Inflammatory macrophage treated with lipopolysaccharide for 4 hours (primary cell): ENCODE measurements around the gene HTR6.

Experiments
- DNase-seq: peaks from one replicate; pipeline ENCODE4 v3.0.0-alpha.2; 2020

HTR6 gene

DNA sequence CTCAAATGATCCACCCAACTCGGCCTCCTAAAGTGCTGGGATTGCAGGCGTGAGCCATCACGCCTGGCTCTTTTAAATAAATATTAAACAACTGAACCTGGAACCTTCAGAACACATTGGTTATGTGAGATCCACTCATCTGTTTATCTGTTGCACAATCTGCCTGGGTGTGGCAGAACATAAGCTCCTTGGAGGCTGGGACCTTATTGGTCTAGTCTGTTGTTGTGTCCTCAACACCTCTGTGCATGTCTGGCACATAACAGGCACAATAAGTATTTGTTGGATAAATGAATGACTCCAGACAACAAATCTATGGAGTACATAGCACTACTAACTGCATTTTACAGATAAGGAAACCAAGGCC, 24.7 kb upstream of the HTR6 start:
- no peak for DNase-seq

DNA sequence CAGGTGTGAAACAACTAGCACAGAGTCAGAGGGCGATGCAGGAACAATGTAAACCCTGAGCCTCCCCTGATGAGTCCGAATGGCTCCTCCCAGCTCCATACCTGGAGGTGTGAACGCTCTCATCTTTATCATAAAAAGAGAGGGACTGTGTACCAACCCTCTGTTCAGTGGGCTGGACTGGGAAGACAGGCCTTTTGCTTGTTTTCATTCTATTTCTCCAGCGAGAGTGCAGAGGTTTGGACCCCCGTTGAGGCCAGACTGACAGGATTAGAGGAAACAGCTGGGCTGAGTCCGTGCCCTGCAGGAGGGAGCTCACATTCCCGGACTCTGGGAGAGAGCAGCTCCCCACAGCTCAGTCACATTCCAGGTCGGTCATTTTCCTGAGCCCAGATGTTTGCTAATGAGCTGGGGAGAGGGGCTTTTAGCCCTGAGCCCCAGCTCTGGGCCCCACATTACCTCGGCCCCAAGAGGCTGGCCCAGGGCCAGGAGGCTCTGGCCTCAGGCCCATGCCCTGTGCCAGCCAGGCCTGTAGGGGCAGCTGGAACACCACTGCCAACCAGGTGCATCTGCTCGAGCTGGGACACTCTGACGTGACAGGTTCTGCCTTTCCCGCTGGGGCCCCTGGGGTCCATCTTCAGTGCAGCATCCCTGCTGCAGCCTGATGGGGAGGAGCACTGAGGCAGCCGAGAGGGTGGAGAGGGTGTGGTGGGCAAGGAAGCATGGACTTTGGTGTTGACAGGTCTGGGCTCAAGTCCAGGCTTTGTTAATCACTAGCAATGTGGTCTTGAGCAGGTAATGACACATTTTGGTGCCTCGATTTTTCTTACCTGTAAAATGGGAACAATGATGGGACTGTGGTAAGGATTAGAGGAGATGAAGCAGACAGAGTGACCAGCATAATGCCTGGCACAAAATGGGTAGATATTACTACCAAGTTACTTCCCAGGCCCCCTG, 24.0 kb upstream of the HTR6 start:
- no peak for DNase-seq

DNA sequence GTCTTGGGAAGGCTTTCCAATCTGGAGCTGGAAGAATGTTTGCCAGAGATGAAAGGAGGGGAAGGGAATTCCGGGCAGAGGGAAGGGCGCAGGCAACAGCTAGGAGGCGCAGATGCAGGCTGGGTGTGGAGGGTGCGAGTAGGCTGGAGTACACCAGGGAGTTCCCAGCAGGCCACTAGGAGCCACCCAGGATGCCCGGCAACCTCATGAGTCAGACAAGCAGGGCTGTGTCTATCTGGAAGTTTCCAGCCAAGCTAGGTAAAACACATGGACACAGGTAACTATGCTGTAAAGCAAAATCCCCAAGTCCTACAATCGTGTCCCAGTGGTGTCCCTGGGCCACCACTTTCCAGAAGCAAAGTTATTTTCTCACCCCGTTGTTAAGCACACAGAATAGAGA, 21.6 kb upstream of the HTR6 start:
- DNase-seq, result no peak

DNA sequence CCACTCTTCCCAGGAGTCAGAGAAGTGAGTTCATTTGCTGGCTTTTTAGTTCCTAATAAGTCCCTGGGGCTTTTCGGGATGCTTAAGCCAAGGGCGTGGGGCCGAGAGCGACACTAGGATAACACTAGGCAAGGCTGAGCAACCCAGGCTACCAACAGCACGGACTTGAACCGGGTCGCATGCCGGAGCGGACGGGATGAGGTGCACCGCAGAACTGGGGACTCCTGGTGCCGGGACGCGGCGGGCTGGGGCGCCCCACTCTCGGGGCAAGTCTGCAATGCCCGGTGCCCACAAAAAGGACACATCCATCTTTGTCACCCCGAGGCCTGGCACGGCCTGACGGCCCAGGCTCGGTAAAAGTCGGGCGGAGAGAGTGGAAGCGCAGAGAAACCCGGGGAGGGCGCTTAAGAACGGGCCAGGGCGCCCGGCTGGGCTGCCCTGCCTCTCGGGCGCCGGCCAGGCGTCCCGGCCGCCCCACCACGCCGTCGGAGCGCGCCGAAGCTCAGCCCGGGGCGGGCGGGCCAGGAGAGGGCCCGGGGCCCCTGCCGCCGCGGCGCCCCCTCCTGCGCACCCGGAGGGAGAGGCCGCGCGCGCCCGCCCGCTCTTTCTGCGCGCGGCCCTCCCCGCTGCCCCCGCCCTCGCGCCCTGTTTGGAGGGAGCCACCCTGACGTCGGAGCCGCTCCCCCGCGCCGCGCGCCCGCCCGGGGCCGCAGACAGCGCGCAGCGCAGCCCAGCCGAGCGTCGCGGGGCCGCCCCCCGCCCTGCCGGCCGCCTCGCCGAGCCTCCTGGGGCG, 20.9 kb upstream of the HTR6 start, which contains the start of gene NBL1:
TSS of gene NBL1 (plus strand) at position 710 of the 793 bp plus-strand sequence. CDS start 10,720 bp downstream, outside the sequence.
- no peak for DNase-seq

DNA sequence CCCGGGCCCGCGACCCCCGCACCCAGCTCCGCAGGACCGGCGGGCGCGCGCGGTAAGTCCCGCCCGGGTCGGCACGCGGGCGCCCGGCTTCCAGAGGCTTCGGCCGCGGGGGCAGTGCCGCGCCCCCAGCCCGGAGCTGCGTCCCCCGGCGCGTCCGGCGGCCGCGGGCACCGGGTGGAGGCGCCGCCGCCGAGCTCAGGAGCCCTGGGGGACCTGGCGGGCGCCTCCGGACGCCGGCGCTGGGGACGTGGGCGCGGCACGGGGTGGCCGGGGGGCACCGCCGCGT, 20.3 kb upstream of the HTR6 start:
- DNase-seq, result no peak

DNA sequence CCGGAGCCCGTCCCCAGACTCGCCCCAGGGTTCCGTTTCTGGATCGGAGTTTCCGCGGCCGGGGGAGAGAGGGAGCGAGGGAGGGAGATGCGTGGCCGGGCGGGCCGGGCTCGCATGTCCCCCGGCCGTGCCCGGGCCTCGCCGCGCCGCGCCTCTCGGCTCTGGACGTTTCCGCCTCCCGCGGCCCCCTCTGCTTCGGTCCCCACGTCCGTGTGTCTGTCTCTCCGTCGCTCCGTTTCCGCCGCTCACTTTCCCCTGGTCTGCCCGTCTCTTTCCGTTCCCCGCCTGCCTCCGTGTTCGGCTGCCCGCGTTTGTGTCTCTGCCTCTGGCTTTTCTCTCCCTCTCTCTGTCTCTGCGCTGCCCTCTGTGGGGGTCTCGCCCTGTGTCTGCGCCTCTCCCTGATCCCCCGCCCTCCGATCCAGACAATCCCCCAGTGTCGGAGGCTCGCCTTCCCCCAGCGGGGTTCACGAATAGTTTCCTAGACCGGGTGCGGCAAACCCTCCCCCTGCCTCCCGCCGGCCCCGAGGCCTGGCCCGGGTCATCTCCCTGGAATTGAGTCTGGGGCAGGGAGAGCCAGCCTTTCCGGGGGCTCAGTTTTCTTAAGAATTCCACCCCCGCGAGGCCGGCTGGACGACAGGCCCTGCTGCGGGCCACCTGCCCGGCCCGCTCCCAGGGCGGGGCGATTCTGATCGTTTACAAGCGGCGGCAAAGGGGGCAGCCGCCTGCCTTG, 19.8 kb upstream of the HTR6 start:
- DNase-seq, result no peak

DNA sequence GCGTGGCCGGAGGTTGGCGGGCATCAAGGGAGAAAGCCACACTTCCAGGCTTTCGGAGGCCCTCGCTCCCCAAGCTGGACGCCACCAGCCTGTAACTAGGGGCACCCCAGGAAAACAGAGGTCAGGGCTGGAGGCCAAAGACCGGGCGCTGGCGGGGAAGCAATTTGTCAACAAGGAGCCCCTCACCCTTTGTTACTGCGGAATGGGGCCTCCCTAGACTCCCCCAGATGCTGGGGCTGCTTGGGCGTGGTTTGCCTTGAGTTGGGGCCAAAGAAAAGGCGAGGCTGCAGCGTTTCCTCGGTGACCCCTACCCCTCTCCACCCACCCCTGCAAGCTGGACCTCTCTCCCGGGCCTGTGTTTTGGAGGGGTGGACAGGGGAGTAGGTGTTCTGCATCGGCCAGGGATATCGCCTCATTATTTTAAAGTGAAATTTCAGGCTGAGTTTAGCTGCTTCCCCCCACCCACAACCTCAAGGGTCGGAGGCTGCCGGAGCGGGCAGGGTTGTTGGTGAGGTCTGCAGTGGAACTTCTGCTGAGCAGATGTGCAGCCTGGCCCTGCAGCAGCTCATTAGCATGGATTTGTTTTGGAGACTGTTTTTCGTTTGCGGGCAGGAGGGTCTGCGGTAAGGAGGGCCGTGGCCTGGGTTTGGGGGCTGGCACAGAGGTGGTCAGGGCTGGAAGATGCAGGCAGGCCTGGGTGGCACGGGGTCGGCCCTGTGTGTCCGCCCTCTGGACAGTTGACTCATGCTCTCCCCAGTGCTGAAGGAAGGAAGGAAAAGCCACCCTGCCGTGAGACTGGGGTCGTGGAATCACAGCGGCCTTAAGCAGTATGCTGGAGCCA, 19.0 kb upstream of the HTR6 start:
- DNase-seq, result no peak

DNA sequence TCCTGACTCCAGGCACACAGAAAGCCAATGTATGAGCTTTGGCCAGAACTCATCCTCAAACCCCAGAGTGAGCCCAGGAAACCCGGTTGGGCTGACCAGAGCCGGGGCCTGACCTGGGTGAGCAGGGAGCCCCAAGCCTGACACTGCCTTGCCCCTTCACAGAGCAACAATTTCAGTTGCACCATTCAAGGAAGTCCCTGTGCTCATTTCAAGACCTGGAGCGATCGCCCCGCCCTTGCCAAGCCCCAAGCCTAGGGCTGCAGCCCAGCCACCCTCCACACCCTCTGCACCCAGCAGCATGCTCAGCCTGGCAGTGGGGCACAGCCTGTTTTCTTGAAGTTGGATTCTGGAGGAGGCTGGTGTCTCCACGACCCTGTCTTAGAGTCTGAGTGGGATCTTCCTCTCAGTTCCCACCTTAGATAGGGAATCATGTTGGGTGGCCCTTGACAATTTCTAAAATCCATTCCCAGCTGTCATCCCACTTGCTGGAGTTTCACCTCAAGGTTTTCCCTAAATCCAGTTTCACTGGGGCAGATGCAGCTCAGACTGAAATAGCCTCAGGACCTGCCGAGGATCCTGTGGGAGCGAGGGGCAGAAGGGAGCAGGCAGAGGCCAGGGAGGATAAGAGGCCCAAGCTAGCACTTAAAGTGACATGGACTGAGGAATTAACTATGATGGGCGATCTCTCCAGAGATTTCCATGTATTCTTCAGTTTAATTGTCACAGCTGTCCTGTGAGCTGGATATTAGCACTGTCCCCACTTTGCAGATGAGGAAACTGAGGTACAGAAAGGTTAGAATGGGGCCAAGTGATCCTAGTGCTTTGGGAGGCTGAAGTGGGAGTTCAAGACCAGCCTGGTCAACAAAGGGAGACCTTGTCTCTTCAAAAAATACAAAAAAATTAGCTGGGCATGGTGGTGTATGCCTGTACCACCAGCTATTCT, 18.0 kb upstream of the HTR6 start:
- DNase-seq, result peak; percentile 19

DNA sequence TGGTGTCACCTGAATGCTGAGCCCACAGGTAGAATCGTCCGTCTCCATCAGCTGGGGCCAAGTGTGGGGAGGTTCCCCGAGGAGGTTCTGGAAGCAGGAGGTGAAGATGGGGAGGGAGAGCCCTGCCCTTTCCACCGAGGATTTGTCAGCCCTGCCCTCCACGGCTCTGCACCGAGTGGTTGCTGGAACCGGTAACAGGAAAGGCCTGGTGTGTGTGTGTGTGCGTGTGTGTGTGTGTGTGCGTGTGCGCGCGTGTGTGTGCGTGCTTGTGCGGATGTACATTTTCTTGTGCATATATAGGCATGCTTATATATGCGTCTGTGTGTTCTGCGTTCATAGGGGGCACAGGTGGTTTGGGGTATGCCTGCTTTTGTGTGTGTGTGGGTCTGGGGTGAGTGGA, 17.0 kb upstream of the HTR6 start:
- no peak for DNase-seq

DNA sequence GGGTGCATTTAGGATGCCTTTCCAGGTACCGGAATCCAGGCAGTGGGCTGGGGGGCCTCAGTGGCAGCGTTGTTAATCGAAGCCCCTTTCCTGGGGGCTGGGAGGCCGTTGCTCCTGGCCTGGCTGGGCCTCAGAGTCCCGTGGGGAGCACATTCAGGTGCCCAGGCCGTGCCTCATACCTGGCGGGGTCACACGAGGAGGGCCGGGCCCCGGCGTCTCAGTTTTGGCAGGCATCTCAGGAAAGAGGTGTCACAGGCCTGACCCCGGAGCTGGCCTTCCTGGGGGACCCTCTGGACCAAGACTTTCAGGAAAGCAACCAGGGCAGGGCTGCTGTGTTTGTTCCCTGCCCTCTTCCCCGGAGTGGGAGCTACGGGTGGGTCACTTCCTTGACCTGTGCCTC, 16.4 kb upstream of the HTR6 start:
- DNase-seq, result no peak

DNA sequence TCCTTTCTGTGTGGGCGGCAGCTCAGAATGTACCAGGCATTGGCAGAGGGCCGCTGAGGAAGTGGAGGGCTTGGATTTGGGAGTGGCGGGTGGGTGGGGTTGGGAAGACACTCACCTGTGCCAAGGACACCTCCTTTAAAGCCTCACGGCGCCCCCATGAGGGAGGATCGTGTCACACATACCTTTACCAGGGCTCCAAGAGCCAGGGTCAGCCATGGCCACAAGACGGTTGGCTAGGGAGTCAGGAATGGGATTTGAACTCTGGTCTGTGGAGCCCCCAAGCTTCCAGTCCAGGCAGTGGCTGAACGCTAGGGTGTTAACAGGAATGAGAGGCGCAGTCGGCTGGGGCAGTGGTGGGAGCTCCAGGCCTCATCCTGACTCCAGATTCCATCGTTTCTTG, 16.0 kb upstream of the HTR6 start:
- no peak for DNase-seq

DNA sequence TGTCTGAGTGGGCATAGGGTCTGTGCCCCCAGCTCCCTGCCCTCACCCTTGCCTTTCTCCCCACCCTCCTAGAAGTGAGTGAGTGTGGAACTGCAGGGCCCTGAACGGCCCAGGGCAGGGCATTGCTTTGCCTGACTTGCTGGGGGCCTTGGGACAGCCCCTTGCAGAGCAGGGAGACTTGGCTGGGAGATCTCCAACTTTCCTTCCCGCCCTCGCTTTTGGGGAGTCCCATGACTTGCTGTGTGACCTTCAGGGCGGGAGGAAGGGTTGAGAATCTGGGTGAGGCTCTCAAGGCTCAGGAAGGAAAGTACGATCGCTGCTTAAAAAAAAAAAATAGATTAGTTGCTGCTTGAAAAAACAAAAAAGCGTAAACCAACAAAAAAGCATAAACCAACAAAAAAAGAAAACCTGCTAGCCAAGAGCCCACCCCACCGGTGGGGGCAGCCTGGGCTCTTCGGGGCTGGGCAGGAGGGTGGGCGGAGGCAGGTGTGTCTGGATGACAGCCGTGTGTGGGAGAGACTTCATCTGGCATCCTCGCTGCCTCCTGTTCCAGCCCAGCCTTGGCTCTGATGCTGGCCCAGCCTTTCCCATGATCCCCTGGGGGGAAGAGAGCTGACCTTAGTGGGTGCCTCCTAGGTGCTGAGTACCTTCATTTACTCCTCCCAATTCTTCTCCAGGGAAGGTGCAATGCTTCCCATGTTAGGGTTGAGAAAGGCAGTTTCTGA, 14.1 kb upstream of the HTR6 start:
- no peak for DNase-seq

DNA sequence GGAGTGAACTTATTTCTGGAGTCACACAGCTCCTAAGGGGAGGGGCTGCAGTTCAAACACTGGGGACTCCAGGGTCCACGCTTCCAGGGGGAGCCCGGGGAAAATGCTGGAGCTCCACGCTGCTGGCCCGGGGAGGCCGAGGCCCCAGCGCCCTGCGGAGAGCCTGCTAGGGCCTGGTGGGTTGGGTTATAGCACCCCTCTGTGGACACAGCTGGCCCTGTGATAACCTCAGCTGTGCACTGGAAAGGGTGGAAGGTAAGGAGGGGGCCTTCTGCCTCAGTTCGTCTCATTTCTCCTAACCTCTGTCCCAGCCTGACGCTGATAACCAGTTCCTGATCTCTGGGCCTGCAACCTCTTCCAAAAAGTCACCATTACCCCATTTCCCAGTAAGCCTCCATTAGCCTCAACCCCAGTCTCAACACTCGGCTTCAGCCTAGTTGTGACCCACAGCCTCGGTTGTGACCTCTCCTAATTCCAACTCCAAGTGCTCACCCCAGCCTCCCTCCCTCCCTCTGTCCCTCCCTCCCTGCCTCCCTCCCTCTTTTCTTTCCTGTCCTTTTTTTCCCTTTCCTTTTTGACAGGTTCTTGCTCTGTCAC, 13.4 kb upstream of the HTR6 start:
- DNase-seq, result peak; percentile 46

DNA sequence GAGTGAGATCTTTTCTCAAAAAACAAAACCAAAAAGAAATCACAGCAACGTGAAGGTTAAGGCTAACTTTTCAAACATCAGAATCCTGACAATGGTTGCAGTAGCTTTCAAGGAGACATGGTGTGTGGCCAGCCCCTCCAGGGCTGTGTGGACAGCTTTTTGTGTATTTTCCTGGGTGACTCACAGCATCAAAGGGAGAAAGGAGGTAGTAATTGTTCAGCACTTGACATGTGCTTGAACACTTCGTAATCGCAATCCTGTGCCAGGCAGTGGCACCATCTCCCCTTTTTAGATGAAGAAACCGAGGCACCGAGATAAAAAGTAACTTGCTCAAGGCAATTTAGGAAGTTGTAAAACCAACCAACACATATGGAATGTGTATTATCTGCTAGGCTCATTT, 10.3 kb upstream of the HTR6 start:
- no peak for DNase-seq

DNA sequence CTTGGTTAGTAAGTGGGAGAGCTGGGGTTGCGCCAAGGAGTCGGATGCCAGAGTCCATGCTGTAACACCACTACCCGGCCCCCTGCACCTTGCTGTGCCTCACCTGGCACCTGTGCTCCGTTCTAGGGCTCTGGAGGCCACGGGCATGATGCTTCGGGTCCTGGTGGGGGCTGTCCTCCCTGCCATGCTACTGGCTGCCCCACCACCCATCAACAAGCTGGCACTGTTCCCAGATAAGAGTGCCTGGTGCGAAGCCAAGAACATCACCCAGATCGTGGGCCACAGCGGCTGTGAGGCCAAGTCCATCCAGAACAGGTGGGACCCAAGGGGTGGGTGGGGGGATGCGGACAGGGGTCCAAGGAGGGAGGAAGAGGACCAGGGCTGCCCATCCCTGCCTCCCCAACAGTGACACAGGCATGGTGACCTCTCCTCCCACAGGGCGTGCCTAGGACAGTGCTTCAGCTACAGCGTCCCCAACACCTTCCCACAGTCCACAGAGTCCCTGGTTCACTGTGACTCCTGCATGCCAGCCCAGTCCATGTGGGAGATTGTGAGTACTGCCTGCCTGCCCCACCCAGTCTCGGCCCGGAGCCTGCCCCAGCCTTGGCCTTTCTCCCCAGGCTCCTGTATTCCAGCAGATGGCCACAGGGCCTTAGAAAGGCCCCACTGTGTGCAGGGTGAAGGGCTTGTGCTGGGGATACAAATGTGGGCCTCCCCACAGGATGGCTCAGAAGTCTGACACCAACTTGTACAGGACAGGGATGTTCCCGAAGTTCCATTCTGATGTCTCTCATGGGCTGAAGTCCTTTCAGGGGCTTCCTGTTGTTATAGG, 9.6 kb upstream of the HTR6 start:
- DNase-seq, result no peak

DNA sequence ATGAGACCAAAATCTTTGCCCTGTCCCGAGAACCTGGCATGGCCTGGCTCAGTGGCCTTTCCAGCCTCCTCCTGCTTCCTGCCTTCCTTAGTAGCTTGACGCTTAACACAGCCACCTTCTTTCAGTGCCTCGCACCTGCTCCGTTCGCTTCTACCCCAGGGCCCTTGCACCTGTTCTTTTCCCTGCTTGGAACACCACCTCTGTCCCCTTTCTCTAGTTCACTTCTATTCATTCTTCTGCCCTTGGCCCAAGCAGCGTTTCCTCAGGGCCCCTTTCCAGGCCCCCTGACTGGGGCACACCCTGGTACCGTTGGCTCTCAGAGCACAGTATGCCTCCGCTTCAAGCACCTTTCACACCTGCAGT, 9.0 kb upstream of the HTR6 start:
- DNase-seq, result no peak

DNA sequence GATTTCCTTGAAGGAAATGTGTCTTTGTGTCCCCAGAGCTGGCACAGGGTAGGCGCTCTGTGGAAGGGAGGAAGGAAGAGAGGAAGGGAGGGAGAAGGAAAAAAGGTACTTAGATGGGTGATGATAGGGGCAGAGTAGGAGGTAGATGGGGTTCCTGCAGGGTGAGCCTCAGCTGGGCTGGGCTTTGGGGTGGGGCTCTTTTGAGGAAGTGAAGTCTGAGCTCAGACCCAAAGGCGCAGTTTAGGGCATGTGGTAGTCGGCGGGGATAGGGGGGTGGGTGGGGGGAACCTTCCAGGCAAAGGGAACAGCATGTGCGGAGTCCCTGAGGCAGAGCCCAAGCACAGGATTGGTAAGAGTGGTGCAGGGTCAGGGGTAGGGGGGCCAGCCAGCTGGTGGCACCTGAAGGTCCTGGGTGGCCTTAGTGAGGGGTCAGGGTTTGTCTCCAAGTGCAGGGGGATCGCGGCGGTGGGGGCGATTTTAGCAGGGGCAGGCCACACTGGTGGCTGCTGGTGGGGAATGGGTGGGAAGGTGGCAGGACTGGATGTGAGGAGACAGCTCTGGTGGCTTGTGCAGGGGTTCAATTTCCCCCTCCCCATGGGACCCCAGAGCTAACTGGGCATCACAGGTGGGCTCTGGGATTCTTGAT, 8.4 kb upstream of the HTR6 start:
- no peak for DNase-seq

DNA sequence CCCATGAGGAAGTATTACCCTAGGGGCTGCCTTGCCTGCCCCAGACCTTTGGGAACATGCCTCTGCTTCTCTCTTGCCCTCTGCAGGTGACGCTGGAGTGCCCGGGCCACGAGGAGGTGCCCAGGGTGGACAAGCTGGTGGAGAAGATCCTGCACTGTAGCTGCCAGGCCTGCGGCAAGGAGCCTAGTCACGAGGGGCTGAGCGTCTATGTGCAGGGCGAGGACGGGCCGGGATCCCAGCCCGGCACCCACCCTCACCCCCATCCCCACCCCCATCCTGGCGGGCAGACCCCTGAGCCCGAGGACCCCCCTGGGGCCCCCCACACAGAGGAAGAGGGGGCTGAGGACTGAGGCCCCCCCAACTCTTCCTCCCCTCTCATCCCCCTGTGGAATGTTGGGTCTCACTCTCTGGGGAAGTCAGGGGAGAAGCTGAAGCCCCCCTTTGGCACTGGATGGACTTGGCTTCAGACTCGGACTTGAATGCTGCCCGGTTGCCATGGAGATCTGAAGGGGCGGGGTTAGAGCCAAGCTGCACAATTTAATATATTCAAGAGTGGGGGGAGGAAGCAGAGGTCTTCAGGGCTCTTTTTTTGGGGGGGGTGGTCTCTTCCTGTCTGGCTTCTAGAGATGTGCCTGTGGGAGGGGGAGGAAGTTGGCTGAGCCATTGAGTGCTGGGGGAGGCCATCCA, 7.8 kb upstream of the HTR6 start:
- DNase-seq, result no peak
